Measurements from ENCODE around the gene TRMT112.

The TRMT112 gene

DNA sequence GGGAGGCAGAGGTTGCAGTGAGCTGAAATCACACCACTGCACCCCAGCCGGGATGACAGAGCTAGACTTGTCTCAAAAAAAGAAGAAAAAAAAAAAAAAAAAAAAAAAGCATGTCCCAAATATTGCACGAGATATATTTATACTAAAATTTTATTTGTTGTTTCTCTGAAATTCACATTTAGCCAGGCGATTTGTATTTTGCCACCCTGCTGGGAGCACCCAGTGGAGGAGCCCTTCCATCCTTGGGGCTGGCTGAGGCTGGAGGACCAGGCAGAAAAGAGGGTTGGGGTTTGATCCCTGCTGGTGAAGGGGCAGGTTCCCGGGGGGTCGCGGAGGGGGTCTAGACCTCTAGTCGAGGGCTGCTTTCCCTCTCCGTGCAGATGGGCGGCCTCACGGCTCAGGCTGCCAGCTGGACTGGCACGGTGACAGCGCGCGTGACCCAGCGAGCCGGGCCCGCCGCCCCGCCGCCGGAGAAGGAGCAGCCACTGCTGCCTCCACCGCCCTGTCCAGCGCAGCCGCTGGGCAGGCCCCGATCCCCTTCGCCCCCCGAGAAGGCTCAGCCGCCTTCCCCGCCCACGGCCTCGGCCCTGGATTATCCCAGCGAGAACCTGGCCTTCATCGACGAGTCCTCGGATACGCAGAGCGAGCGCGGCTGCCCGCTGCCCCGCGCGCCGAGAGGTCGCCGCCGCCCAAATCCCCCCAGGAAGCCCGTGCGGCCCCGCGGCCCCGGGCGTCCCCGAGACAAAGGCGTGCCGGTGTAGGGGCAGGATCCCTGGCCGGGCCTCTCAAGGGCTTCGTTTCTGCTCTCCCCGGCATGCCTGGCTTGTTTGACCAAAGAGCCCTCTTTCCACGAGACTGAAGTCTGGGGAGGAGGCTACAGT lies 18.2 kb downstream of the TRMT112 start:
- no peak for TF ChIP-seq GATA3 (IDR thresholded peaks at IDR 0.05; ENCODE audit: low read depth, low read length)
- TF ChIP-seq GATA2 (IDR thresholded peaks at IDR 0.05; ENCODE audit: low read depth, low read length): no peak

DNA sequence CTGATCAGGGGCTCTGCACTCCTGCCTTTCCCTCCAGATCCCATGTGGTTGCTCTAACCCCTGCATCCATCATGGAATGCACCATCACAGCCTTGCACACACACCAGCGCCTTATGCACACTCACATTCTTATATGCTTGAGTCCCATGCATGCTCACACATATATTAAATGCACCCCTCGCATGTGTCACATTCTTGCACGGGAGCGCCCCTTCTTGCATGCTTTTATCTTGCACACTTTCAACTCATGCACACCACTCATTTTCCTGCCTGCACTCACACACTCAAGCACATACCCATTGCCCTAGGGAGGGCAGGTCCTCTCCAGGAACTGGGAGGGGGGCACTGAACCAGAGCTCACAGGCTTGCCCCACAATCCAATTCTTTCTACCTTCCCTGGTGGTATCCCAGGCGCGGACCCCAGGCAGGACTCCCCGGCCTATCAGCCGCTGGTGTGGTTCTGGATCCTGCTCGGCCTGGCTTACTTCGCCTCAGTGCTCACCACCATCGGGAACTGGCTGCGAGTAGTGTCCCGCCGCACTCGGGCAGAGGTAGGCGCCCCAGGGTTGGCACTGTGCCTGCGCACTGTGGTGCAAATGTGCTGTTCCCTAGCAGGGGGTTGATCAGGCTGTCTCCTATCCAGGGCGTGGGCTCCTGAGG lies 19.5 kb downstream of the TRMT112 start:
- TF ChIP-seq GATA3 (IDR thresholded peaks at IDR 0.05; ENCODE audit: low read depth, low read length) (no peak), GATA2 (IDR thresholded peaks at IDR 0.05; ENCODE audit: low read depth, low read length) (no peak)

DNA sequence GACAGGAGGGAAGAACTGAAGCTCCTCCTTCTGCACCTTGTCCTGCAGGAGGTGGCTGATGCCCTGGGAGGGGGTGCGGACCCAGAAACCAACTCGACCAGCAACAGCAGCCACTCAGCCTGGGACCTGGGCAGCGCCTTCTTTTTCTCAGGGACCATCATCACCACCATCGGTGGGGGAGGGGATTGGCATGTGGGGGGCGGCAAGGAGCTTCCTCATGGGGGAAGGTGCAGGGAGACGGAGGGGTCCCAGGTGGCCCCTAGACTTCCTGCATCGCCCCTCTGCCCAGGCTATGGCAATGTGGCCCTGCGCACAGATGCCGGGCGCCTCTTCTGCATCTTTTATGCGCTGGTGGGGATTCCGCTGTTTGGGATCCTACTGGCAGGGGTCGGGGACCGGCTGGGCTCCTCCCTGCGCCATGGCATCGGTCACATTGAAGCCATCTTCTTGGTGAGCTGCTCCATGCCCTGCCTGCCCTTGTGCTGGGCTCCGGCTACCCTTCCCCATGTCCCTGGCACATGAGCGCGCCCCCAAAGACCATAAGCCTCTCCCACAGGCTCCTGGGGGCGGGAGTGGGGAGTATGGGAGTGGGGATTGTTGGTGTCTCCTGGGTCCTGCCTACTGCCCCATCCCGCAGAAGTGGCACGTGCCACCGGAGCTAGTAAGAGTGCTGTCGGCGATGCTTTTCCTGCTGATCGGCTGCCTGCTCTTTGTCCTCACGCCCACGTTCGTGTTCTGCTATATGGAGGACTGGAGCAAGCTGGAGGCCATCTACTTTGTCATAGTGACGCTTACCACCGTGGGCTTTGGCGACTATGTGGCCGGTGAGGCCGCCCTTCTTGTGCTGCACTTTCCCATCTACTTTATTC lies 20.3 kb downstream of the TRMT112 start:
- no peak for TF ChIP-seq GATA3 (IDR thresholded peaks at IDR 0.05; ENCODE audit: low read depth, low read length)
- no peak for TF ChIP-seq GATA2 (IDR thresholded peaks at IDR 0.05; ENCODE audit: low read depth, low read length)

DNA sequence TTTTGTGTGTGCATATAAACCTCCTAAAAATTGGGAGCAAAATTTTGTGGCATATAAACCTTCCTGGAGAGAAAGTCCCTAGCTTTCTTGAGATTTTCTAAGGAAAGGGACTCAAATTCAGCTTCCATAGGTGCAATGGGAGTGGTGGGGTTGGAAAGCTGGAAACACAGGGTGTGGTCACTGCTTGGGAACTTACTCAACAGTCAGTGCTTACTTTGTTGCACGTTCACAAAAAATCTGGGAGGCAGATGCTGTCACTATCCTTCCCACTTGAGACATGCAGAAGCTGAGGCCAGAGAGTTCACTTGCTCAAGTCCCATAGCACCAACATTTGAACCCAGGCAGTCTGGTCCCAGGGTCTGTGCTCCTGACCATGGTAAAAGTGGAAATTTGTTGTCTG lies 21.1 kb downstream of the TRMT112 start:
- TF ChIP-seq GATA2 (IDR thresholded peaks at IDR 0.05; ENCODE audit: low read depth, low read length) (no peak), GATA3 (IDR thresholded peaks at IDR 0.05; ENCODE audit: low read depth, low read length) (no peak)

DNA sequence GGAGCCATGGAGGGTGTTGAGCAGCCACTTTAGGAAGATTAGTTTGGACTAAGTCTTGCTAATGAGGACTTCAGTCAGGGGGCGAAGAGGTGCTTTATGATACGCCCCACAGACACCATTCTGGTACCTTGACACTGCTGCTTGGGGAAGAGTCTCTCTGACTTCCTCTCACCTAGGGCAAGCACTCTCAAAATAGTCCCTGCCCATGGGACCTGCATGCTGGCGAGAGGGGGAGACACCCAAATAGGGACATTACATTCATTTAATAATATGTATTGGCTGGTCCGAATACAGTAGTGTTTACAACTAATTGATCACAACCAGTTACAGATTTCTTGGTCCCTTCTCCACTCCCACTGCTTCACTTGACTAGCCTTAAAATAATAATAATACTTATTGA lies 21.6 kb downstream of the TRMT112 start:
- TF ChIP-seq GATA2 (IDR thresholded peaks at IDR 0.05; ENCODE audit: low read depth, low read length) (no peak), GATA3 (IDR thresholded peaks at IDR 0.05; ENCODE audit: low read depth, low read length) (no peak)

DNA sequence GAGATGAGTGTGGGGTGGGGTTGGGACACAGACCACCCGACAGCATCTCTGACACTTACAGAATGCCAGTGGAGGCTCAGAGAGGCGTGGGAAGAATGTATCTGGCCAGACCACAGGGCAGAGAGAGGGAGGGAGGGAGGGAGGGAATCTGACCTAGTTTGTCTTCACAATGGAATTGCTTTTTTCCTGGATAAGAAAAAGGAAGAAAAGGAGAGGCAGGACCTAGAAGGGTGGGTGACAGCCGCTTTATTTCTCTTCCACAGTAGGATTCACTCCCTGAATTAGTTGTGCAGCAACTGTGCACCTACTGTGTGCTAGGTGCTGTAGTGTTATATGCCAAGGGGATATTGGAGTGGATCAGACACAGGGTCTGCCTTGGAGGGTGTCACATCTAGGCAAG lies 22.6 kb downstream of the TRMT112 start:
- TF ChIP-seq GATA2 (IDR thresholded peaks at IDR 0.05; ENCODE audit: low read depth, low read length): no peak
- no peak for TF ChIP-seq GATA3 (IDR thresholded peaks at IDR 0.05; ENCODE audit: low read depth, low read length)

DNA sequence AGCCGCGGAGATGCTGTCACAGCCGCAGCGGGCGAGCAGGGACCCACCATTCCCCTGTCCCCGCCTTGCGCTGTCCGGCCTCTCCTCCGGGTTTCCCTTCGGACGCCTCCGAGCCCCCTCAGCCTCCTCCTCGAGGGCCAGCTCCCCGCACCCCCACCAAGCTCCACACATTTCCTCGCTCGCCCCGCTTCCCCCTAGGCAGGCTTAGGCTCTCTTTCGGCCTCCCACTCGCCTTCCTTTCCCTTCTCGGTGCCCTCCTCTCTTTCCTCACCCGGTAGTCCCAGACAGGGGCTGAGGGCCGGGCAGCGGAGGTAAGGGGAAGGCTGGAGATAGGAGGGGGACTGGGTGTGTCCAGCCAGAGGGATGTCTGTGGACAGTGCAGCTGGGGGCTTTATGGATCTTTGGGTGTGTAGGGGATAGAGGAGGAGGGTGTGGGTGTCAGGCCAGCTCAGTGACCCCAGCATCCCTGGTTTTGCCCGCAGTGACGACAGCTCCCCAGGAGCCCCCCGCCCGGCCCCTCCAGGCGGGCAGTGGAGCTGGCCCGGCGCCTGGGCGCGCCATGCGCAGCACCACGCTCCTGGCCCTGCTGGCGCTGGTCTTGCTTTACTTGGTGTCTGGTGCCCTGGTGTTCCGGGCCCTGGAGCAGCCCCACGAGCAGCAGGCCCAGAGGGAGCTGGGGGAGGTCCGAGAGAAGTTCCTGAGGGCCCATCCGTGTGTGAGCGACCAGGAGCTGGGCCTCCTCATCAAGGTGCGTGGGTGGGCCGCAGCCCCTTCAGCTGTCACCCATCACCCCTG lies 24.7 kb downstream of the TRMT112 start:
- TF ChIP-seq GATA3 (IDR thresholded peaks at IDR 0.05; ENCODE audit: low read depth, low read length) (no peak), GATA2 (IDR thresholded peaks at IDR 0.05; ENCODE audit: low read depth, low read length) (no peak)

DNA sequence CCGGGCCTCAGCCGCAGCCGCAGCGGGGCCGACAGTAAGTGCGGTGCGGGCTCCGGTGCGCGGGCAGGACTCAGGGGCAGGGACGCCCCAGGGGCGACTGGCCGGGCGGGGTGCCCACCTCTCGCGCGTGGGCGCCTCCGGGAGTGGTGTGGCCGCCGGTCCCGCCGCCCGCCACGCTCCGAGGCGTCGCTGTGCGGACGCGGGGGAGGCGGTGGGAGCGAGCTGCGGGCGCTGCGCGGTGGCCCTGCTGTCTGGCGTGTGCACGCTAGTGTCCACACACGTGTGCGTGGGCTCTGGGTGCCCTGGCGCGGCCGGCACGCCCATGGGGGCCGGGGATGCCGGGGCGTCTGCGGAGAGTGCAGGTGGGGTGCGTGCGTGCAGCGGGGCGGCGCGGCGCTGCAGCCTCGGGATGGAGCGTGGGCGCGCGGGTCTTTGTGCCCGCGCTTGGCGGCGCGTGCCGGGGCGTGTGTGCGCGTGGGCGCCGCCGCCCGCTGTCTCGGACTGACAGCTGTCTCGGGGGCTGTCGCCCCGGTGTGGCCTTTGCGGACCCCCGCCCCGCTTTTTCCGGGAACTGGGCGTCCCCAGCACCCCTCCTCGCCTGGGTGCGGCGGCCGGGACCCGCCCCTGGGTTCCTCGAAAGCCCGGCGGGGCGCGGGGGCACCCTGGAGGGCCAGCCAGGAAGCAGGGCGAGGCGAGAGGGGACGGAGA lies 25.5 kb downstream of the TRMT112 start:
- TF ChIP-seq GATA2 (IDR thresholded peaks at IDR 0.05; ENCODE audit: low read depth, low read length): no peak
- TF ChIP-seq GATA3 (IDR thresholded peaks at IDR 0.05; ENCODE audit: low read depth, low read length): no peak

DNA sequence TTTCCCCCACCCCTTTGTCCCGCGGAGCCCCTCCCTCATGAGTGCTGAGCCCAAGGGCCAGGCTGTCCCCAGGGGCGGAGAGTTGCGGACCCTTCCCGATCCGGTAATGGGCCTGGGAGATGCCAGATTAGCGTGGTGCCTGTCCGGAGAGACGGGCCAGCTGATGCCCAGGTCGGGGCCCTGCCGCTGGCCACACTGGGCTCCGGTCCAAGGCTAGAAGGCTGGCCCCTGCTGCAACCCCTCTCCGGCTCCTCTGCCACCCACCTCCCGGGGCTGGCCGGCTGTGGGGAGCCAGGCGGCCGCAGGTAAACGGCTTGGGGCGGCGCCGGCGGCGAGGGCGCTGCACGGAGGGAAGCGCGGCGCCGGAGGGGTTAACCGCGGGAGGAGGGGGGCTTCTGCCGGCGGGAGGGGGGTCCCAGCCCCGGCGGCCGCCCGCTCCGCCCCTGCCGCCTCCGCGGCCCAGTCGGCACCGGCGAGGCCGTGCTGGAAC lies 26.1 kb downstream of the TRMT112 start, which contains the start of gene KCNK4:
TSS of gene KCNK4 (plus strand) at position 41 of the 490 bp plus-strand sequence. CDS start 1,717 bp downstream, outside the sequence.
- TF ChIP-seq GATA3 (IDR thresholded peaks at IDR 0.05; ENCODE audit: low read depth, low read length) (no peak), GATA2 (IDR thresholded peaks at IDR 0.05; ENCODE audit: low read depth, low read length) (peak; percentile 60)

DNA sequence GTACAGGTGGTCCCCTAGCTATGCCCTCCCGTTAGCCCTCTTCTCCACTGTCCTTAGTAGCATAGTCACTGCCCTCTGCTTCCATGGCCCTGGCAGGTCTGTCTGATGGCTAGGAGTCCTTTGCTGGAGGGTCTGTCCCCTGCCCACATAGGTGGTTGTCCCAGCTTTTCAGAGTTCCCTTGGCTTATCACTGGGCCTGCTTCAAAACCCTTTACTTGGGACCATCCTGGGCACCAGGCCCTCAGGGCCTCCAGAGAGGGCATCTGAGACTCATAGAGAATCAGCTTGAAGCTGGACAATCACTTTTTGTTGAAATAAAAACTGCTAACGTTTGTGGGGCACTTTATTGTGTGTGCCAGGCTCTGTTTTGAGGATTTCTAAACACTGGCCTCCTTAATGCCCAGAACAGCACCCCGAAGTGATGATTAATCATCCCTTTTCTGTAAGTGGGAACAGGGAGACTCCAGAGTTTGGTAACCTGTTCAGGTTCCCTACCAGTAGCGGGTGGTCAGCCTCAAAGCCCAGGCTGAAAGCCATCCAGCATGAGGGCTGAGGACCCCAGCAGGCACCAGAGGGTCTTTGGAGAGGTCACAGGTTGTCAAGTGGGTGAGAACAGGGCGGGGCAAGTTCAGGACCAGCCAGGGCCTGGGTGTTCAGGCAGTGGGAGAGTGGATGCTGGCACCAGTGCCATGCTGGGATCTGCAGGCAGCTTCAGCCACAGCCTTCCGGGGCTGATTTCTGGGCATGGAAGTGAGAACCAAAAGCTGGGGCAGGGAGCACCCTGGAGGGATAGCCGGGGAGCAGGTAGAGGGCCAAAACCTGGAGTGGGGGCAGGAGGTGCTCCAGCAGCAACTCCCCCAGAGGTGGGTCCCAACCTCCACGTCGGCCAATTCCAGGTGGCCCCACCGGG lies 26.8 kb downstream of the TRMT112 start:
- TF ChIP-seq GATA3 (IDR thresholded peaks at IDR 0.05; ENCODE audit: low read depth, low read length): no peak
- TF ChIP-seq GATA2 (IDR thresholded peaks at IDR 0.05; ENCODE audit: low read depth, low read length): no peak

DNA sequence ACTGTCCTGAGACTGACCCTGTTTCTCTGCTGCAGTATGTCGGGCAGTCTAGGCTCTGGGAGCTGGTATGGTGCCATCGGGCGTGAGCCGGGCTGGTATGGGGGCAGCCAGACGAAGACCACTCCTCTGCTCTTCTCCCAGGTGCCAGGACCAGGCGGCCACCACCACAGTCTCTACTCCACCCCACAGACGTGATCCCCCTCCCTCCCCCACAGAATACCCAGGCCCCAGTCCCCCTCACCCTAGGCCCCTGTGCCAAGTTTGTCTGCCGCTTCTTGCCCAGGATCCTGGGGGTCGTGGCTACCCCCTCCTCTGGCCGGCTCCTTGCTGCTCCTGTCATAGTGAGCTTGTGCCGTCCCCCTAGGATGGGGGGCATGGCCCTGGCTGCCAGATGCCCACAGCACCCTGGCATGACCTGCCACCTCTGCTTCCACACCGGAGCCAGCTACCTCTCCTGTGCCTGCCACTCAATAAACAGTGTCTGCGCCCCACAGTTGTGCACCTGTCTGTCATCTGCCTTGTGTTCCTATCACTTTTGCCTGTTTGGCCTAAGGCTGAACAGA lies 28.3 kb downstream of the TRMT112 start:
- no peak for TF ChIP-seq GATA3 (IDR thresholded peaks at IDR 0.05; ENCODE audit: low read depth, low read length)
- TF ChIP-seq GATA2 (IDR thresholded peaks at IDR 0.05; ENCODE audit: low read depth, low read length): no peak
